GM12878 (cell line): ENCODE data around the gene UNC119.

ENCODE experiments used
- NR2C2 ChIP-seq: IDR thresholded peaks from 2 replicates; pipeline ENCODE4 v1.6.1; 2011; ENCODE audit warnings: borderline replicate concordance, low read depth; ENCODE audit not compliant: control insufficient read depth, insufficient read length
- RAD21 ChIP-seq: IDR thresholded peaks from 2 replicates; pipeline ENCODE4 v1.6.1; 2011; ENCODE audit warnings: mild to moderate bottlenecking, low read depth, low read length, moderate library complexity; ENCODE audit not compliant: insufficient read depth
- ZNF274 ChIP-seq: IDR thresholded peaks from one replicate; pipeline ENCODE4 v1.8.0; 2011; ENCODE audit not compliant: insufficient read length, insufficient read depth
- TF ChIP-seq, protein P1 (sequence below): IDR thresholded peaks from 2 replicates; pipeline ENCODE4 v1.6.1; 2012; ENCODE audit warnings: low read depth, low read length, improper control_type of control experiment
- TF ChIP-seq, protein P2 (sequence below), 3 experiments: IDR thresholded peaks in 2 of 3; conservative IDR thresholded peaks in 1 of 3; 2 replicates each; pipeline ENCODE4 v1.5.1; 2011; ENCODE audit warnings: low read depth in 3 of 3, low read length in 3 of 3, mild to moderate bottlenecking in 3 of 3, control low read depth in 2 of 3, moderate library complexity in 2 of 3, inconsistent platforms in 1 of 3, mixed read lengths in 1 of 3; ENCODE audit not compliant: control insufficient read depth in 2 of 3, insufficient read depth in 1 of 3; ENCODE audit errors: extremely low read depth in 1 of 3
- TF ChIP-seq, protein P3 (sequence below): IDR thresholded peaks from 2 replicates; pipeline ENCODE4 v1.6.1; 2012; ENCODE audit warnings: mild to moderate bottlenecking, low read depth, low read length

DNA sequence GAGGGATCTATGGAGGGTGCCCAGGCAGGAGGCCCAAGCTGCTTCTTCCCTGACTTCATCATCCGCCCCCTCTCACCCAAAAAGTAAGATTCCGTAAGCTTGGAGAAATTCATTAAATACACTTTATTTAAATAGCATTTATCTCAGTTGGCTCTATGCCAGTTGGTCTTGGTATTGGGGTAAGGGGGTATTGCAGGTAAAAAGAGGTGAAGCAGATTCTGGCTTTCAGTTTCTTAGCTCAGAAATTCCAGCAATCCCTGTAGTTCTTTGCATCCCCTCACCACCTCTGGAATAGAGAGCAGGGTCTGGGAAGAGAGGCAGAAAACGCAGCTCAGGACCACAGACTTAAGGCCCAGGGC is 25.0 kb upstream of the UNC119 start:
- no peak for TF ChIP-seq NR2C2
- TF ChIP-seq, protein P1, sequence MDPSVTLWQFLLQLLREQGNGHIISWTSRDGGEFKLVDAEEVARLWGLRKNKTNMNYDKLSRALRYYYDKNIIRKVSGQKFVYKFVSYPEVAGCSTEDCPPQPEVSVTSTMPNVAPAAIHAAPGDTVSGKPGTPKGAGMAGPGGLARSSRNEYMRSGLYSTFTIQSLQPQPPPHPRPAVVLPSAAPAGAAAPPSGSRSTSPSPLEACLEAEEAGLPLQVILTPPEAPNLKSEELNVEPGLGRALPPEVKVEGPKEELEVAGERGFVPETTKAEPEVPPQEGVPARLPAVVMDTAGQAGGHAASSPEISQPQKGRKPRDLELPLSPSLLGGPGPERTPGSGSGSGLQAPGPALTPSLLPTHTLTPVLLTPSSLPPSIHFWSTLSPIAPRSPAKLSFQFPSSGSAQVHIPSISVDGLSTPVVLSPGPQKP: no peak
- no peak for TF ChIP-seq ZNF274
- TF ChIP-seq RAD21: no peak
- TF ChIP-seq, protein P2, sequence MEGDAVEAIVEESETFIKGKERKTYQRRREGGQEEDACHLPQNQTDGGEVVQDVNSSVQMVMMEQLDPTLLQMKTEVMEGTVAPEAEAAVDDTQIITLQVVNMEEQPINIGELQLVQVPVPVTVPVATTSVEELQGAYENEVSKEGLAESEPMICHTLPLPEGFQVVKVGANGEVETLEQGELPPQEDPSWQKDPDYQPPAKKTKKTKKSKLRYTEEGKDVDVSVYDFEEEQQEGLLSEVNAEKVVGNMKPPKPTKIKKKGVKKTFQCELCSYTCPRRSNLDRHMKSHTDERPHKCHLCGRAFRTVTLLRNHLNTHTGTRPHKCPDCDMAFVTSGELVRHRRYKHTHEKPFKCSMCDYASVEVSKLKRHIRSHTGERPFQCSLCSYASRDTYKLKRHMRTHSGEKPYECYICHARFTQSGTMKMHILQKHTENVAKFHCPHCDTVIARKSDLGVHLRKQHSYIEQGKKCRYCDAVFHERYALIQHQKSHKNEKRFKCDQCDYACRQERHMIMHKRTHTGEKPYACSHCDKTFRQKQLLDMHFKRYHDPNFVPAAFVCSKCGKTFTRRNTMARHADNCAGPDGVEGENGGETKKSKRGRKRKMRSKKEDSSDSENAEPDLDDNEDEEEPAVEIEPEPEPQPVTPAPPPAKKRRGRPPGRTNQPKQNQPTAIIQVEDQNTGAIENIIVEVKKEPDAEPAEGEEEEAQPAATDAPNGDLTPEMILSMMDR (IDR thresholded peaks at IDR 0.05 in 2 of 3, conservative IDR thresholded peaks at IDR 0.05 in 1 of 3; ENCODE audit: control insufficient read depth in 2 of 3, extremely low read depth in 1 of 3, insufficient read depth in 1 of 3, low read depth in 3 of 3, low read length in 3 of 3): no peak
- TF ChIP-seq, protein P3, sequence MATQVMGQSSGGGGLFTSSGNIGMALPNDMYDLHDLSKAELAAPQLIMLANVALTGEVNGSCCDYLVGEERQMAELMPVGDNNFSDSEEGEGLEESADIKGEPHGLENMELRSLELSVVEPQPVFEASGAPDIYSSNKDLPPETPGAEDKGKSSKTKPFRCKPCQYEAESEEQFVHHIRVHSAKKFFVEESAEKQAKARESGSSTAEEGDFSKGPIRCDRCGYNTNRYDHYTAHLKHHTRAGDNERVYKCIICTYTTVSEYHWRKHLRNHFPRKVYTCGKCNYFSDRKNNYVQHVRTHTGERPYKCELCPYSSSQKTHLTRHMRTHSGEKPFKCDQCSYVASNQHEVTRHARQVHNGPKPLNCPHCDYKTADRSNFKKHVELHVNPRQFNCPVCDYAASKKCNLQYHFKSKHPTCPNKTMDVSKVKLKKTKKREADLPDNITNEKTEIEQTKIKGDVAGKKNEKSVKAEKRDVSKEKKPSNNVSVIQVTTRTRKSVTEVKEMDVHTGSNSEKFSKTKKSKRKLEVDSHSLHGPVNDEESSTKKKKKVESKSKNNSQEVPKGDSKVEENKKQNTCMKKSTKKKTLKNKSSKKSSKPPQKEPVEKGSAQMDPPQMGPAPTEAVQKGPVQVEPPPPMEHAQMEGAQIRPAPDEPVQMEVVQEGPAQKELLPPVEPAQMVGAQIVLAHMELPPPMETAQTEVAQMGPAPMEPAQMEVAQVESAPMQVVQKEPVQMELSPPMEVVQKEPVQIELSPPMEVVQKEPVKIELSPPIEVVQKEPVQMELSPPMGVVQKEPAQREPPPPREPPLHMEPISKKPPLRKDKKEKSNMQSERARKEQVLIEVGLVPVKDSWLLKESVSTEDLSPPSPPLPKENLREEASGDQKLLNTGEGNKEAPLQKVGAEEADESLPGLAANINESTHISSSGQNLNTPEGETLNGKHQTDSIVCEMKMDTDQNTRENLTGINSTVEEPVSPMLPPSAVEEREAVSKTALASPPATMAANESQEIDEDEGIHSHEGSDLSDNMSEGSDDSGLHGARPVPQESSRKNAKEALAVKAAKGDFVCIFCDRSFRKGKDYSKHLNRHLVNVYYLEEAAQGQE: no peak
